Measurements from ENCODE around the gene UGT1A4.

DNA sequence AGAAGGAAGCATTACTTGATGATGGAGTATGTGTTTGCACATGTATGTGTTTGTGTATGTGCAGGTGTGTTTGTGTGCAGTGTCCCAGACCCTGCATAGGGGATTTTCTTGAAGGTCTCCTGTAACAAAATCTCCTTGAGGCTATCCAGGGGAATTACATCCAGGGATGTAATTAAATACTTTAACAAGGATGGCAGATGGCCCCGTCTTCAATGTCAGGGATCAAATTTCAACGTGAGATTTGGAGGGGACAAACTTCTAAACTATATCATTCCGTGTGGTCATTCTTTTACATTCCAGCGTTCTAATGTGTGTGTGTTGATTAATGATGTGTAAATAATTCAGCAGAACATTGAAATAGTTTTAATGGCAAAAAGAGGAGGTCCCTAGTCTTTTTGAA, 43.5 kb upstream of the UGT1A4 start:
- TF ChIP-seq EP300 (IDR thresholded peaks at IDR 0.05; ENCODE audit: low read depth), result no peak
- TF ChIP-seq, protein P1, sequence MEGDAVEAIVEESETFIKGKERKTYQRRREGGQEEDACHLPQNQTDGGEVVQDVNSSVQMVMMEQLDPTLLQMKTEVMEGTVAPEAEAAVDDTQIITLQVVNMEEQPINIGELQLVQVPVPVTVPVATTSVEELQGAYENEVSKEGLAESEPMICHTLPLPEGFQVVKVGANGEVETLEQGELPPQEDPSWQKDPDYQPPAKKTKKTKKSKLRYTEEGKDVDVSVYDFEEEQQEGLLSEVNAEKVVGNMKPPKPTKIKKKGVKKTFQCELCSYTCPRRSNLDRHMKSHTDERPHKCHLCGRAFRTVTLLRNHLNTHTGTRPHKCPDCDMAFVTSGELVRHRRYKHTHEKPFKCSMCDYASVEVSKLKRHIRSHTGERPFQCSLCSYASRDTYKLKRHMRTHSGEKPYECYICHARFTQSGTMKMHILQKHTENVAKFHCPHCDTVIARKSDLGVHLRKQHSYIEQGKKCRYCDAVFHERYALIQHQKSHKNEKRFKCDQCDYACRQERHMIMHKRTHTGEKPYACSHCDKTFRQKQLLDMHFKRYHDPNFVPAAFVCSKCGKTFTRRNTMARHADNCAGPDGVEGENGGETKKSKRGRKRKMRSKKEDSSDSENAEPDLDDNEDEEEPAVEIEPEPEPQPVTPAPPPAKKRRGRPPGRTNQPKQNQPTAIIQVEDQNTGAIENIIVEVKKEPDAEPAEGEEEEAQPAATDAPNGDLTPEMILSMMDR (IDR thresholded peaks at IDR 0.05), result peak in 1 of 5 experiments; percentile 9
